Panc1 (cell line): Measurements from ENCODE around the gene RPL35.

Experiments
- POLR2AphosphoS5 ChIP-seq: IDR thresholded peaks from 2 replicates; pipeline ENCODE4 v1.6.1; 2012; ENCODE audit warnings: mild to moderate bottlenecking, low read depth, low read length, moderate library complexity
- SIN3A ChIP-seq: IDR thresholded peaks from 2 replicates; pipeline ENCODE4 v1.6.1; 2012; ENCODE audit warnings: low read depth, mild to moderate bottlenecking, low read length, moderate library complexity, borderline replicate concordance; ENCODE audit not compliant: insufficient read depth
- TCF7L2 ChIP-seq: IDR thresholded peaks from 2 replicates; pipeline ENCODE4 v1.6.1; 2011; ENCODE audit warnings: mild to moderate bottlenecking, low read depth, low read length, inconsistent platforms
- TF ChIP-seq, protein P1 (sequence below): fragments of 450-650 bp; IDR thresholded peaks from 2 replicates; pipeline ENCODE4 v1.5.1; 2017; ENCODE audit warnings: mild to moderate bottlenecking
- TF ChIP-seq, protein P2 (sequence below), 2 experiments: IDR thresholded peaks; 2 replicates each; pipeline ENCODE4 v1.6.1; 2011 to 2012; ENCODE audit warnings: low read depth in 2 of 2, control low read depth in 1 of 2, low read length in 1 of 2, mild to moderate bottlenecking in 1 of 2, moderate library complexity in 1 of 2; ENCODE audit not compliant: insufficient read depth in 1 of 2

GRCh38 chr9:124889006-124889405, 27.2 kb upstream of the RPL35 start:
- TF ChIP-seq, protein P1, sequence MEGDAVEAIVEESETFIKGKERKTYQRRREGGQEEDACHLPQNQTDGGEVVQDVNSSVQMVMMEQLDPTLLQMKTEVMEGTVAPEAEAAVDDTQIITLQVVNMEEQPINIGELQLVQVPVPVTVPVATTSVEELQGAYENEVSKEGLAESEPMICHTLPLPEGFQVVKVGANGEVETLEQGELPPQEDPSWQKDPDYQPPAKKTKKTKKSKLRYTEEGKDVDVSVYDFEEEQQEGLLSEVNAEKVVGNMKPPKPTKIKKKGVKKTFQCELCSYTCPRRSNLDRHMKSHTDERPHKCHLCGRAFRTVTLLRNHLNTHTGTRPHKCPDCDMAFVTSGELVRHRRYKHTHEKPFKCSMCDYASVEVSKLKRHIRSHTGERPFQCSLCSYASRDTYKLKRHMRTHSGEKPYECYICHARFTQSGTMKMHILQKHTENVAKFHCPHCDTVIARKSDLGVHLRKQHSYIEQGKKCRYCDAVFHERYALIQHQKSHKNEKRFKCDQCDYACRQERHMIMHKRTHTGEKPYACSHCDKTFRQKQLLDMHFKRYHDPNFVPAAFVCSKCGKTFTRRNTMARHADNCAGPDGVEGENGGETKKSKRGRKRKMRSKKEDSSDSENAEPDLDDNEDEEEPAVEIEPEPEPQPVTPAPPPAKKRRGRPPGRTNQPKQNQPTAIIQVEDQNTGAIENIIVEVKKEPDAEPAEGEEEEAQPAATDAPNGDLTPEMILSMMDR, result no peak
- no peak for TF ChIP-seq POLR2AphosphoS5
- TF ChIP-seq, protein P2, sequence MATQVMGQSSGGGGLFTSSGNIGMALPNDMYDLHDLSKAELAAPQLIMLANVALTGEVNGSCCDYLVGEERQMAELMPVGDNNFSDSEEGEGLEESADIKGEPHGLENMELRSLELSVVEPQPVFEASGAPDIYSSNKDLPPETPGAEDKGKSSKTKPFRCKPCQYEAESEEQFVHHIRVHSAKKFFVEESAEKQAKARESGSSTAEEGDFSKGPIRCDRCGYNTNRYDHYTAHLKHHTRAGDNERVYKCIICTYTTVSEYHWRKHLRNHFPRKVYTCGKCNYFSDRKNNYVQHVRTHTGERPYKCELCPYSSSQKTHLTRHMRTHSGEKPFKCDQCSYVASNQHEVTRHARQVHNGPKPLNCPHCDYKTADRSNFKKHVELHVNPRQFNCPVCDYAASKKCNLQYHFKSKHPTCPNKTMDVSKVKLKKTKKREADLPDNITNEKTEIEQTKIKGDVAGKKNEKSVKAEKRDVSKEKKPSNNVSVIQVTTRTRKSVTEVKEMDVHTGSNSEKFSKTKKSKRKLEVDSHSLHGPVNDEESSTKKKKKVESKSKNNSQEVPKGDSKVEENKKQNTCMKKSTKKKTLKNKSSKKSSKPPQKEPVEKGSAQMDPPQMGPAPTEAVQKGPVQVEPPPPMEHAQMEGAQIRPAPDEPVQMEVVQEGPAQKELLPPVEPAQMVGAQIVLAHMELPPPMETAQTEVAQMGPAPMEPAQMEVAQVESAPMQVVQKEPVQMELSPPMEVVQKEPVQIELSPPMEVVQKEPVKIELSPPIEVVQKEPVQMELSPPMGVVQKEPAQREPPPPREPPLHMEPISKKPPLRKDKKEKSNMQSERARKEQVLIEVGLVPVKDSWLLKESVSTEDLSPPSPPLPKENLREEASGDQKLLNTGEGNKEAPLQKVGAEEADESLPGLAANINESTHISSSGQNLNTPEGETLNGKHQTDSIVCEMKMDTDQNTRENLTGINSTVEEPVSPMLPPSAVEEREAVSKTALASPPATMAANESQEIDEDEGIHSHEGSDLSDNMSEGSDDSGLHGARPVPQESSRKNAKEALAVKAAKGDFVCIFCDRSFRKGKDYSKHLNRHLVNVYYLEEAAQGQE (IDR thresholded peaks at IDR 0.05; ENCODE audit: insufficient read depth in 1 of 2, low read depth in 2 of 2, low read length in 1 of 2), result no peak
- TF ChIP-seq SIN3A, result no peak
- no peak for TF ChIP-seq TCF7L2
